Measurements from ENCODE around the gene RAB17. TPM values are rescaled to one million over a fixed set of nuclear protein-coding genes. Genes with fewer than 3 reads are reported as not detected.

RAB17 gene
- total RNA-seq, 1 experiment from 2014 or later, result 41.8 TPM

DNA sequence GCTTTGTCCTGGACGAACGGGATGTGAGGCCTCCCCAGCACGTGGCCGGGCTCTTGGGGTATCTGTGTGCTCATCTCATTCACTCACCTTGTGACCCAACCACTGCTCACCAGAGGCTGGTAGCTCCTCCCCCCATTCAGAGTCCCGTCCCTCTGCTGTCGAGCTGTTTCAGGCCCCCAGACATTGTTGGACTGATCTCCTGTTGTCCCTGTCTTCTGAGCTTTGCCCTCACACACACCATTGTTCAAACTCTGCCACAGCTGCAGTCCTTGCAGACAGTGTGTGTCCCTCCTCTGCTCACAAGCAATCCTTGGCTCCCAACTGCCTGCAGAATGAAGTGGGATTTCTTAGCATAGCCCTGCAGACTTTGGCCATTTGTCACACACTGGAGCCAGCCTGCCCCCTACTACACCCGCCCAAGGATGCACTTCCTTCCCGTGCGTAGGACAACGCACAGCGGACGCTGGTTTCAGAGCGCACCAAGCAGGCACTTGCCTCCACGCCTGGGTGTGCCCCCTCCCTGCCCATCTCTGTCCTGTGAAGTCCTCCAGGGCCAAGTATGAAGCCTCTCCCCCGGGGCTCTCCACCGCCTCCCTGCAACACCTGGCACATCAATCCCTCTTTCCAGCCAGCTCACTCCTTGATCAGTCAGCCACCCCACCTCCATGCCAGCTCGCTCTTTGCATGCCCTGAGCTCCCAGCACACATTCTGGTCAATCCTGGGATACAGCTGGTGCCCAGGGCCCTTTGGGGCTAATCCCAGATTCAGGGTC, 40.7 kb downstream of the RAB17 start:
- Histone ChIP-seq H3K9me2 (ENCODE audit: insufficient read depth) (no peaks in the 10 kb centered on the region), H3K9ac (ENCODE audit: low read length) (no peak overlapping the region), H3K4me1 (ENCODE audit: control insufficient read depth in 1 of 2, insufficient read depth in 2 of 2, low read length in 2 of 2) (no peaks in the 10 kb centered on the region), H3K4me2 (ENCODE audit: low read length) (no peak overlapping the region), H3K27me3 (ENCODE audit: insufficient read depth, low read length) (no peaks in the 10 kb centered on the region), H3K36me3 (ENCODE audit: control insufficient read depth in 1 of 2, insufficient read depth in 2 of 2, low read length in 2 of 2) (peaks cover 25 to 54% of the 10 kb centered on the region in 2 experiments), H3K4me3 (replicated peaks in 1 of 2; ENCODE audit: low read depth in 1 of 2, low read length in 2 of 2) (no peak overlapping the region), H3K9me3 (ENCODE audit: control insufficient read depth in 1 of 2, insufficient read depth in 1 of 2, low read depth in 1 of 2, low read length in 2 of 2) (peaks cover 2 to 7% of the 10 kb centered on the region in 2 experiments; a peak in 3 of 4 replicates), H2AFZ (ENCODE audit: low read depth, low read length, poor library complexity, severe bottlenecking) (no peak overlapping the region), H3K79me2 (ENCODE audit: insufficient read depth, low read length) (no peaks in the 10 kb centered on the region), H4K20me1 (ENCODE audit: insufficient read depth) (no peaks in the 10 kb centered on the region), H3K27ac (ENCODE audit: low read depth, low read length) (no peak overlapping the region)
- intact Hi-C loops (cut with micrococcal nuclease), result no loop called here
- POLR2A ChIA-PET, result no interaction called here
- no peak for TF ChIP-seq ELF1 (IDR thresholded peaks at IDR 0.05; ENCODE audit: borderline replicate concordance, low read depth)
- BruUV-seq (replicated peaks), result no TSS peak
- DNase-seq (ENCODE audit: low read depth, low spot score), result no peak
- RAD21 ChIA-PET (ENCODE audit: low non-redundant PET in 1 of 2, low total read pairs in 2 of 2, uncharacterized antibody in 2 of 2, unreplicated experiment in 2 of 2), result no interaction called here
- CTCF ChIA-PET, result no interaction called here
- ATAC-seq, result no peak

DNA sequence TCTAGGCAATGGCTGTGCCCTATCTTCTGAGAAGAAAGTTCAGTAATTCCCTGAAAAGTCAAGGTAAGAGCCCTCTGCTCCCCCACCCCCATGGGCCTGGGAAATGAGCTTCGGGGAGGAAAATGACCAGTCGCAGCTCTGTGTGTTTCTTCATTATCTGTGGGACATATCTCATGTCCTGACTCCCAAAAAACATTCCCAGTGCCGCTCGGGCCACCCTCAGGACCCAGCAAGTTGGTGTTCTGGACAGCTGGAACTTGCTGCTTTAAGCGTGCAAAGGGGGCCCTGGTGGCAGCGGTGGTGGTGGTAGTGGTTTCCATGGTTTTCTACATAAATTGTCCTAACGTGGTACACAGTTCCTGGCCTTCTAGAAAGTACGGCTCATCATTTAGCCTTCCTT, 41.3 kb downstream of the RAB17 start:
- Histone ChIP-seq H3K4me1 (ENCODE audit: control insufficient read depth in 1 of 2, insufficient read depth in 2 of 2, low read length in 2 of 2) (no peaks in the 10 kb centered on the region), H3K27me3 (ENCODE audit: insufficient read depth, low read length) (no peaks in the 10 kb centered on the region), H4K20me1 (ENCODE audit: insufficient read depth) (no peaks in the 10 kb centered on the region), H3K9me2 (ENCODE audit: insufficient read depth) (no peaks in the 10 kb centered on the region), H3K4me2 (ENCODE audit: low read length) (no peak overlapping the region), H3K36me3 (ENCODE audit: control insufficient read depth in 1 of 2, insufficient read depth in 2 of 2, low read length in 2 of 2) (peaks cover 19 to 48% of the 10 kb centered on the region in 2 experiments), H3K4me3 (replicated peaks in 1 of 2; ENCODE audit: low read depth in 1 of 2, low read length in 2 of 2) (no peak overlapping the region), H3K9ac (ENCODE audit: low read length) (no peak overlapping the region), H3K9me3 (ENCODE audit: control insufficient read depth in 1 of 2, insufficient read depth in 1 of 2, low read depth in 1 of 2, low read length in 2 of 2) (peaks cover 0 to 3% of the 10 kb centered on the region in 2 experiments; a peak in 1 of 4 replicates), H3K27ac (ENCODE audit: low read depth, low read length) (no peak overlapping the region), H2AFZ (ENCODE audit: low read depth, low read length, poor library complexity, severe bottlenecking) (no peak overlapping the region), H3K79me2 (ENCODE audit: insufficient read depth, low read length) (no peaks in the 10 kb centered on the region)
- POLR2A ChIA-PET, result no interaction called here
- DNase-seq (ENCODE audit: low read depth, low spot score), result no peak
- CTCF ChIA-PET, result no interaction called here
- RAD21 ChIA-PET (ENCODE audit: low non-redundant PET in 1 of 2, low total read pairs in 2 of 2, uncharacterized antibody in 2 of 2, unreplicated experiment in 2 of 2), result no interaction called here
- no TSS peak for BruUV-seq (replicated peaks)
- ATAC-seq, result no peak
- intact Hi-C loops (cut with micrococcal nuclease), result no loop called here
- TF ChIP-seq TCF7L2 (IDR thresholded peaks at IDR 0.05; ENCODE audit: borderline replicate concordance, extremely low read depth, insufficient read depth, insufficient read length) (no peak), CBX3 (IDR thresholded peaks at IDR 0.05; ENCODE audit: low read depth) (no peak), POLR2A (IDR thresholded peaks at IDR 0.05; ENCODE audit: borderline replicate concordance, extremely low read depth, insufficient read depth, insufficient read length) (no peak)
- TF ChIP-seq, protein P1, sequence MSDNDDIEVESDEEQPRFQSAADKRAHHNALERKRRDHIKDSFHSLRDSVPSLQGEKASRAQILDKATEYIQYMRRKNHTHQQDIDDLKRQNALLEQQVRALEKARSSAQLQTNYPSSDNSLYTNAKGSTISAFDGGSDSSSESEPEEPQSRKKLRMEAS (IDR thresholded peaks at IDR 0.05), result no peak
